Stimulated activated CD4-positive, alpha-beta T cell treated with anti-CD3 and anti-CD28 coated beads, TNF-alpha, amount 100 ng/mL, for 24 hours (primary cell): ENCODE data around the gene RYR2.

Experiments
- DNase-seq, 3 experiments: peaks; one replicate each; pipeline ENCODE4 v3.0.0-alpha.2; 2020; ENCODE audit warnings: low read depth in 3 of 3

RYR2 gene

GRCh38 chr1:237041795-237042525 lies at the start of gene RYR2:
Gene RYR2, plus strand, starts transcription at chr1:237042184. Its CDS starts 338 bp downstream, at chr1:237042522.
- DNase-seq: no peak

- no peak for DNase-seq
Measured at GRCh38 chr1:236992449-236992848, 49.5 kb upstream of the RYR2 start.

GRCh38 chr1:236994450-236994849 lies 47.5 kb upstream of the RYR2 start:
- no peak for DNase-seq

GRCh38 chr1:236997361-236997760 lies 44.6 kb upstream of the RYR2 start:
- DNase-seq: no peak

- no peak for DNase-seq
Measured at GRCh38 chr1:236997882-236998281, 44.1 kb upstream of the RYR2 start.

GRCh38 chr1:236998546-236998945 lies 43.4 kb upstream of the RYR2 start:
- DNase-seq: no peak

- DNase-seq: no peak
Measured at GRCh38 chr1:237000191-237000590, 41.8 kb upstream of the RYR2 start.

- DNase-seq: no peak
Measured at GRCh38 chr1:237003516-237003915, 38.5 kb upstream of the RYR2 start.

- no peak for DNase-seq
Measured at GRCh38 chr1:237004116-237004515, 37.9 kb upstream of the RYR2 start, which contains the start of gene MT1HL1. Gene MT1HL1, minus strand, starts transcription at chr1:237004441. Its CDS starts 69 bp downstream, at chr1:237004372.

- no peak for DNase-seq
Measured at GRCh38 chr1:237005674-237006073, 36.3 kb upstream of the RYR2 start.

- DNase-seq: no peak
Measured at GRCh38 chr1:237007147-237007881, 34.7 kb upstream of the RYR2 start.

GRCh38 chr1:237009611-237010010 lies 32.4 kb upstream of the RYR2 start:
- DNase-seq: no peak

- no peak for DNase-seq
Measured at GRCh38 chr1:237011432-237011831, 30.6 kb upstream of the RYR2 start.

- DNase-seq: no peak
Measured at GRCh38 chr1:237012361-237012760, 29.6 kb upstream of the RYR2 start.

- no peak for DNase-seq
Measured at GRCh38 chr1:237012788-237013383, 29.1 kb upstream of the RYR2 start.

- no peak for DNase-seq
Measured at GRCh38 chr1:237013608-237014007, 28.4 kb upstream of the RYR2 start.

- no peak for DNase-seq
Measured at GRCh38 chr1:237016626-237017025, 25.4 kb upstream of the RYR2 start.

GRCh38 chr1:237018896-237019295 lies 23.1 kb upstream of the RYR2 start:
- DNase-seq: no peak

- DNase-seq: no peak
Measured at GRCh38 chr1:237025358-237026074, 16.5 kb upstream of the RYR2 start.

GRCh38 chr1:237029240-237029639 lies 12.7 kb upstream of the RYR2 start:
- DNase-seq: no peak

- no peak for DNase-seq
Measured at GRCh38 chr1:237029850-237030535, 12.0 kb upstream of the RYR2 start.

GRCh38 chr1:237031480-237031879 lies 10.5 kb upstream of the RYR2 start:
- no peak for DNase-seq
